Mesendoderm (in vitro differentiated cells): ENCODE measurements around the gene EPC1.

ENCODE experiments used
- DNase-seq: peaks from one replicate; pipeline ENCODE4 v3.0.0; 2013
- H2AK5ac ChIP-seq: 2 replicates; pipeline ENCODE4 v1.6.1; 2013; ENCODE audit warnings: low read length, inconsistent platforms
- H2BK120ac ChIP-seq: 2 replicates; pipeline ENCODE4 v1.6.1; 2013; ENCODE audit warnings: low read depth, mild to moderate bottlenecking, low read length, moderate library complexity, mixed read lengths
- H2BK15ac ChIP-seq: replicated peaks from 2 replicates; pipeline ENCODE4 v1.6.1; 2013; ENCODE audit warnings: low read depth, mild to moderate bottlenecking, moderate library complexity
- H2BK5ac ChIP-seq: 2 replicates; pipeline ENCODE4 v1.6.1; 2013; ENCODE audit warnings: low read length, inconsistent platforms
- H3K18ac ChIP-seq: 2 replicates; pipeline ENCODE4 v1.6.1; 2013; ENCODE audit warnings: mild to moderate bottlenecking, low read length, mixed read lengths
- H3K23ac ChIP-seq: one replicate; pipeline ENCODE4 v1.6.1; 2013; ENCODE audit warnings: low read length
- H3K27ac ChIP-seq: 2 replicates; pipeline ENCODE4 v1.5.1; 2013; ENCODE audit warnings: low read depth, mild to moderate bottlenecking, inconsistent platforms, low read length, moderate library complexity
- H3K27me3 ChIP-seq: 2 replicates; pipeline ENCODE4 v1.6.1; 2013; ENCODE audit warnings: low read length, control low read depth, mild to moderate bottlenecking, inconsistent platforms; ENCODE audit not compliant: insufficient read depth, poor library complexity
- H3K36me3 ChIP-seq: 2 replicates; pipeline ENCODE4 v1.6.1; 2013; ENCODE audit warnings: low read length, inconsistent platforms; ENCODE audit not compliant: control insufficient read depth, insufficient read depth
- H3K4ac ChIP-seq: one replicate; pipeline ENCODE4 v1.6.1; 2013; ENCODE audit warnings: low read depth, mild to moderate bottlenecking, low read length, moderate library complexity
- H3K4me1 ChIP-seq: 2 replicates; pipeline ENCODE4 v1.6.1; 2013; ENCODE audit warnings: low read depth, low read length, inconsistent platforms; ENCODE audit not compliant: control insufficient read depth
- H3K4me2 ChIP-seq: 2 replicates; pipeline ENCODE4 v1.6.1; 2013; ENCODE audit warnings: low read length
- H3K4me3 ChIP-seq: 2 replicates; pipeline ENCODE4 v1.5.1; 2013; ENCODE audit warnings: mild to moderate bottlenecking, low read length
- H3K56ac ChIP-seq: one replicate; pipeline ENCODE4 v1.6.1; 2013; ENCODE audit warnings: low read length
- H3K79me1 ChIP-seq: 2 replicates; pipeline ENCODE4 v1.6.1; 2013; ENCODE audit warnings: low read length, inconsistent platforms
- H3K79me2 ChIP-seq: 2 replicates; pipeline ENCODE4 v1.6.1; 2013; ENCODE audit warnings: mild to moderate bottlenecking, low read length; ENCODE audit not compliant: control insufficient read depth, insufficient read depth
- H3K9ac ChIP-seq: 2 replicates; pipeline ENCODE4 v1.6.1; 2013; ENCODE audit warnings: low read length, inconsistent platforms
- H4K5ac ChIP-seq: one replicate; pipeline ENCODE4 v1.6.1; 2013; ENCODE audit warnings: low read length
- H4K8ac ChIP-seq: one replicate; pipeline ENCODE4 v1.6.1; 2013; ENCODE audit warnings: low read depth, mild to moderate bottlenecking, control low read depth, low read length, moderate library complexity
- WGBS: extraction: QIAGEN DNeasy Blood & Tissue Kit; methylation state at CpG from one replicate; pipeline ENCODE4 v1.1.7; 2013; ENCODE audit warnings: low lambda C conversion rate, missing lambda C conversion rate; ENCODE audit not compliant: insufficient coverage; ENCODE audit errors: extremely low coverage; 5-methylcytosine and 5-hydroxymethylcytosine counted together

The EPC1 gene

GRCh38 chr10:32386623-32387260, 39.8 kb upstream of the EPC1 start:
- Histone ChIP-seq H2AK5ac (no peak overlapping the region), H3K4me3 (no peak overlapping the region), H3K4me2 (no peak overlapping the region), H3K18ac (no peak overlapping the region), H3K79me1 (no peaks in the 10 kb centered on the region), H3K79me2 (no peaks in the 10 kb centered on the region), H3K36me3 (no peaks in the 10 kb centered on the region), H3K27me3 (no peaks in the 10 kb centered on the region), H3K27ac (no peak overlapping the region), H3K56ac (no peak overlapping the region), H4K8ac (no peak overlapping the region), H3K4ac (no peak overlapping the region), H3K4me1 (no peaks in the 10 kb centered on the region), H2BK120ac (no peak overlapping the region), H4K5ac (no peak overlapping the region), H2BK5ac (no peak overlapping the region), H3K23ac (no peak overlapping the region), H2BK15ac (no peak overlapping the region), H3K9ac (no peak overlapping the region)
- DNase-seq: no peak
- no CpG with 5 or more reads among the region's 7 CpGs for WGBS

GRCh38 chr10:32384171-32384570, 37.2 kb upstream of the EPC1 start:
- WGBS: no CpG with 5 or more reads among the region's 4 CpGs
- H3K4me1 ChIP-seq: no peaks in the 10 kb centered on the region

GRCh38 chr10:32381165-32381564, 34.2 kb upstream of the EPC1 start:
- Histone ChIP-seq H2BK15ac (no peak overlapping the region), H3K9ac (no peak overlapping the region), H2BK120ac (no peak overlapping the region), H3K4me3 (no peak overlapping the region), H2BK5ac (no peak overlapping the region), H3K18ac (no peak overlapping the region), H3K27me3 (no peaks in the 10 kb centered on the region), H3K27ac (no peak overlapping the region), H3K4me2 (no peak overlapping the region), H3K56ac (no peak overlapping the region), H4K8ac (no peak overlapping the region), H3K4me1 (no peaks in the 10 kb centered on the region), H3K36me3 (no peaks in the 10 kb centered on the region), H4K5ac (no peak overlapping the region), H3K23ac (no peak overlapping the region), H3K4ac (no peak overlapping the region), H3K79me2 (no peaks in the 10 kb centered on the region), H3K79me1 (no peaks in the 10 kb centered on the region), H2AK5ac (no peak overlapping the region)
- WGBS: no CpG with 5 or more reads among the region's 3 CpGs
- no peak for DNase-seq

More at GRCh38 chr10:32384171-32384570, 37.2 kb upstream of the EPC1 start:
- Histone ChIP-seq H2BK5ac (no peak overlapping the region), H3K23ac (no peak overlapping the region), H3K79me1 (no peaks in the 10 kb centered on the region), H3K4ac (no peak overlapping the region), H2AK5ac (no peak overlapping the region), H3K4me3 (no peak overlapping the region), H3K9ac (no peak overlapping the region), H3K4me2 (no peak overlapping the region), H3K18ac (no peak overlapping the region), H2BK120ac (no peak overlapping the region), H3K56ac (no peak overlapping the region), H4K5ac (no peak overlapping the region), H3K27ac (no peak overlapping the region), H3K27me3 (no peaks in the 10 kb centered on the region), H3K79me2 (no peaks in the 10 kb centered on the region), H3K36me3 (no peaks in the 10 kb centered on the region), H4K8ac (no peak overlapping the region), H2BK15ac (no peak overlapping the region)
- no peak for DNase-seq

- no peak overlapping the region for H3K4me3 ChIP-seq
- H3K18ac ChIP-seq: no peak overlapping the region
- no peak overlapping the region for H3K4me2 ChIP-seq
- no peaks in the 10 kb centered on the region for H3K79me1 ChIP-seq
- no peak overlapping the region for H3K27ac ChIP-seq
- WGBS: no CpG with 5 or more reads among the region's 7 CpGs
- H3K23ac ChIP-seq: no peak overlapping the region
- H2BK15ac ChIP-seq: no peak overlapping the region
- DNase-seq: no peak
- H3K36me3 ChIP-seq: no peaks in the 10 kb centered on the region
- no peak overlapping the region for H3K9ac ChIP-seq
- no peaks in the 10 kb centered on the region for H3K79me2 ChIP-seq
- H3K56ac ChIP-seq: peak overlapping the region; percentile 71
- no peak overlapping the region for H2BK120ac ChIP-seq
- no peak overlapping the region for H4K8ac ChIP-seq
- H2AK5ac ChIP-seq: peak overlapping the region; percentile 76
- no peaks in the 10 kb centered on the region for H3K4me1 ChIP-seq
- H3K4ac ChIP-seq: no peak overlapping the region
- no peak overlapping the region for H4K5ac ChIP-seq
- no peaks in the 10 kb centered on the region for H3K27me3 ChIP-seq
- no peak overlapping the region for H2BK5ac ChIP-seq
Observed at GRCh38 chr10:32379950-32380551, 33.1 kb upstream of the EPC1 start.

GRCh38 chr10:32379318-32379949, 32.5 kb upstream of the EPC1 start:
- Histone ChIP-seq H3K56ac (peak overlapping the region; percentile 71), H4K5ac (no peak overlapping the region), H3K79me1 (no peaks in the 10 kb centered on the region), H3K27me3 (no peaks in the 10 kb centered on the region), H3K4me3 (no peak overlapping the region), H3K23ac (no peak overlapping the region), H2BK15ac (no peak overlapping the region), H3K79me2 (no peaks in the 10 kb centered on the region), H3K9ac (peak overlapping the region; percentile 90), H2AK5ac (no peak overlapping the region), H3K36me3 (no peaks in the 10 kb centered on the region), H2BK5ac (no peak overlapping the region), H3K4me2 (no peak overlapping the region), H3K18ac (no peak overlapping the region), H3K4me1 (no peaks in the 10 kb centered on the region), H2BK120ac (no peak overlapping the region), H4K8ac (no peak overlapping the region), H3K27ac (no peak overlapping the region), H3K4ac (no peak overlapping the region)
- peak; percentile 85 for DNase-seq
- WGBS: no CpG with 5 or more reads among the region's 10 CpGs
